ENCODE data around the gene ABTB2. TPM values are rescaled to one million over a fixed set of nuclear protein-coding genes. Genes with fewer than 3 reads are reported as not detected.
A peak's percentile ranks its signal among the peaks of the same experiment; 100 is the strongest.

The ABTB2 gene
- total RNA-seq, 1 donor from 2014 or later = 0.89 TPM

DNA sequence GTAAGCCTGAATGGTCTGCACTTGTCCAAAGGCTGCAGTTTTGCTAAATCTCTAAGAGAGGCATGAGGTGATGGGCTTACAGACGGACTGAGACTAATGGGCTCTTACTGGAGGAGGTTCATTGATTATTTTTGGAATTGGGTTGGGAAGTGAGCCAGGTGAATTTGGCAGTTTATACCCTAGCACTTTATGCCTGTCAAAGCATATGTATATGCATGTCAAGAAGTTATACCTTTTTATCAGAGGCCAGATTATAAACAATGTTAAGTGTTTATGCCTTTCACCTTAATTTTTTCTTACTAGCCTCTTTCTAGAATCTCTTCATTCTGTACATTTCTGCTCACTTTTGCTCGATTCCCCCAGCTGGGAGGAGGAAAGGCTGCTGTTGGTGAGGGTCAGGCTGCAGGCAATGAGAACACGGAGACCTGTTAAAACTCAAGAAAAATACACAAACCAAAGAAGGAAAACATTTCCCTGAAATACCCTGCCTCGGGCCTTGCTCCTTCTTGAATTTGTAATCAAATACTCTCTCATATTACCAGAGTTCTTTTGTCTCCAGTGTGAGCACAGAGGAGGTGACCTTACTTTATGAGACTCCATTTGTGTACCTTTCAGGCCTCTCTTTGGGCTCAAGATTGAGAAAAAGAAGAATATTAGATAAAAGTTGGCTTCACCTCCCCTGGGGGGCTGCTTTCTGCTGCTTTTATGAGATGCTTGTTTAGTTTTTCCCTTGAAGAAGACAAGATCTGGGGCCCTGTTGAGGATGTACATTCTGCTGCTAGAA lies 232.7 kb downstream of the ABTB2 start:
- Mint-ChIP-seq H3K4me1 (ENCODE audit: unreplicated experiment) (peaks cover 9% of the 10 kb centered on the region), H3K9me3 (ENCODE audit: unreplicated experiment) (no peaks in the 10 kb centered on the region), H3K36me3 (ENCODE audit: unreplicated experiment) (peaks cover 62% of the 10 kb centered on the region), H3K27me3 (ENCODE audit: unreplicated experiment) (no peaks in the 10 kb centered on the region), H3K4me3 (ENCODE audit: unreplicated experiment) (no peak overlapping the region), H3K27ac (ENCODE audit: unreplicated experiment) (peak overlapping the region; percentile 65)
- no peak for DNase-seq (ENCODE audit: extremely low spot score, unreplicated experiment)
- TF ChIP-seq, protein P1, sequence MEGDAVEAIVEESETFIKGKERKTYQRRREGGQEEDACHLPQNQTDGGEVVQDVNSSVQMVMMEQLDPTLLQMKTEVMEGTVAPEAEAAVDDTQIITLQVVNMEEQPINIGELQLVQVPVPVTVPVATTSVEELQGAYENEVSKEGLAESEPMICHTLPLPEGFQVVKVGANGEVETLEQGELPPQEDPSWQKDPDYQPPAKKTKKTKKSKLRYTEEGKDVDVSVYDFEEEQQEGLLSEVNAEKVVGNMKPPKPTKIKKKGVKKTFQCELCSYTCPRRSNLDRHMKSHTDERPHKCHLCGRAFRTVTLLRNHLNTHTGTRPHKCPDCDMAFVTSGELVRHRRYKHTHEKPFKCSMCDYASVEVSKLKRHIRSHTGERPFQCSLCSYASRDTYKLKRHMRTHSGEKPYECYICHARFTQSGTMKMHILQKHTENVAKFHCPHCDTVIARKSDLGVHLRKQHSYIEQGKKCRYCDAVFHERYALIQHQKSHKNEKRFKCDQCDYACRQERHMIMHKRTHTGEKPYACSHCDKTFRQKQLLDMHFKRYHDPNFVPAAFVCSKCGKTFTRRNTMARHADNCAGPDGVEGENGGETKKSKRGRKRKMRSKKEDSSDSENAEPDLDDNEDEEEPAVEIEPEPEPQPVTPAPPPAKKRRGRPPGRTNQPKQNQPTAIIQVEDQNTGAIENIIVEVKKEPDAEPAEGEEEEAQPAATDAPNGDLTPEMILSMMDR (IDR thresholded peaks at IDR 0.05) = no peak

DNA sequence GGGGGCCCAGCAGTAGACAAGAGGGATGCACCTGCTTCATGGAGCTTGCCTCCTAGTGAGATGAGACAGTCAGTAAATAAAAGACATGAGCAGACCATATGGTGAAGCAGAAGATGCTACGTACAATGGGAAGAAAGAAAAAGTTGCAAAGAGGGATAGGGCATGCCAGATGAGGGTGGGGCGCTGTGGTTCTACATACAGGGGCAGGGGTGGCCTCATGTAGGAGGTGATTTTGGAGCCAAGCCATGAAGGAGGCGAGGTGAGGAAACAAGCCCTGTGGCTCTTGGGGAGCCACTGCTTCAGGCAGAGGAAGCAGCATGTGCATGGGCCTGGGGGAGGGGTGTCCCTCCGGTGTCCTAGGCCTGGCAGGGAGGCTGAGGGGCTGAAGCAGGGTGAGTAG lies 237.2 kb downstream of the ABTB2 start:
- no peak overlapping the region for H3K27ac Mint-ChIP-seq (ENCODE audit: unreplicated experiment)

DNA sequence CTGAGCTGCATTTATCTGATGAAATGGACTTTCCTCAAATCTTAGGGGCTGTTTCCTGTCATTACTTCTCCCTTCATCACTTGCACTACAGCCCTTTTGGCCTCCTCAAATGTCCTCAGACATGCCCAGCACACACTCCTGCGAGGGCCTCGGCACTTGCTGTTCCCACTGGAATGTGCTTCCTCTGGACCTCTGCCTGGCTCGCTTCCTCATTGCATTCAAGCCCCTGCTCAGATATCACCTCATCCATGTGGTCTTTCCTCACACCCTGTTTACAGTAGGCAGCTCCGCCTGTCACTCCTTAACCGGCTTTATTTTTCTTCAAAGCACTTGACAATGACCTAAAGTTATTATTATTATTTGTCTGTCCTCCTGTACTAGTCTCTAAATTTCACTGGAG lies 243.3 kb downstream of the ABTB2 start:
- Mint-ChIP-seq H3K36me3 (ENCODE audit: unreplicated experiment) (peaks cover 47% of the 10 kb centered on the region), H3K9me3 (ENCODE audit: unreplicated experiment) (no peaks in the 10 kb centered on the region), H3K27ac (ENCODE audit: unreplicated experiment) (no peak overlapping the region), H3K27me3 (ENCODE audit: unreplicated experiment) (no peaks in the 10 kb centered on the region), H3K4me1 (ENCODE audit: unreplicated experiment) (no peaks in the 10 kb centered on the region), H3K4me3 (ENCODE audit: unreplicated experiment) (no peak overlapping the region)
- TF ChIP-seq, protein P1 (IDR thresholded peaks at IDR 0.05) = no peak
- no peak for DNase-seq (ENCODE audit: extremely low spot score, unreplicated experiment)

More for the DNA sequence above, 237.2 kb downstream of the ABTB2 start:
- Mint-ChIP-seq H3K9me3 (ENCODE audit: unreplicated experiment) (no peaks in the 10 kb centered on the region), H3K27me3 (ENCODE audit: unreplicated experiment) (no peaks in the 10 kb centered on the region), H3K4me1 (ENCODE audit: unreplicated experiment) (peaks cover 9% of the 10 kb centered on the region), H3K4me3 (ENCODE audit: unreplicated experiment) (no peak overlapping the region), H3K36me3 (ENCODE audit: unreplicated experiment) (peaks cover 44% of the 10 kb centered on the region)
- TF ChIP-seq, protein P1 (IDR thresholded peaks at IDR 0.05) = no peak
- DNase-seq (ENCODE audit: extremely low spot score, unreplicated experiment) = no peak

DNA sequence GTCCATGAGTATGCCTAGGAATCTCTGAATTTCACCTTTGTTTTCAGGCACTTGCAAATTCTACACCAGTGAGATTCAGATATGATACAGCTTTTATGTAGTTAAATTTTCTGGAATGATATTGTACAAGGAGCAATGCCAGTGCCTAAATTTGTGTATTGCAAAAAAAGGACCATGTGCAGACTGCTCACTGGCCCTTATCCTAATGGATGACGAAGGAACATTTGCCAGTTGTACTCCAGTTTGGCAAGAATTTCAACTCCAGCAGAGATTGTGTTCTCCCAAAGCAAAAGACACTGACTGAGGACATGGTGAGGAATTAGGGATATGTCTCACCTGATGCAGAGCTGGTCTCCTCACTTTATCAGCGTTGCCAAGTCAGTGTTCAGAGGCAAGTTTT lies 243.8 kb downstream of the ABTB2 start:
- no peak overlapping the region for H3K4me3 Mint-ChIP-seq (ENCODE audit: unreplicated experiment)
- H3K4me1 Mint-ChIP-seq (ENCODE audit: unreplicated experiment) = no peaks in the 10 kb centered on the region
- H3K27ac Mint-ChIP-seq (ENCODE audit: unreplicated experiment) = no peak overlapping the region
- TF ChIP-seq, protein P1 (IDR thresholded peaks at IDR 0.05) = no peak
- H3K9me3 Mint-ChIP-seq (ENCODE audit: unreplicated experiment) = no peaks in the 10 kb centered on the region
- DNase-seq (ENCODE audit: extremely low spot score, unreplicated experiment) = no peak
- peaks cover 49% of the 10 kb centered on the region for H3K36me3 Mint-ChIP-seq (ENCODE audit: unreplicated experiment)
- no peaks in the 10 kb centered on the region for H3K27me3 Mint-ChIP-seq (ENCODE audit: unreplicated experiment)

DNA sequence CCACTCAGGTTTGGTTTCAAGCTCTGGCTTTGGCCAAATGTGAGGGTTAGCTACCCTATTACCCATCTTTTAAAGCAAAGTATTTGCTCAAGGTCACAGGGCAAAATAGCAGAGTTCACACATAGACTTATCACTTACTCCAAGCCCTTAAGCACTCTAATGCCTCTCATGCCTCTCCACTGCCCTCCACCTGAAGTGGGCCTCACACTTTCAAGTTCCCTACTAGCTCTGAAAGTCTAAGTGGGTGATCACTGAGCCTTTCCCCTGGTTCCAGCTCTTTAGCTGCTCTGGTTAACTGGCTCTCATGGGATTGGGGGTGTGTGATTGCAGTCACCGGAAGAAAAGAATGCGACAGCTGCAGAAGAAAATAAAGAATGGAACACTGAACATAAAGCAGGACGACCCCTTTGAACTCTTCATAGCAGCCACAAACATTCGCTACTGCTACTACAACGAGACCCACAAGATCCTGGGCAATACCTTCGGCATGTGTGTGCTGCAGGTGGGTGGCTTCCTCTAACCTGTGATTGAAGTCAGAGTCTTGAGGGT lies 246.0 kb downstream of the ABTB2 start:
- Mint-ChIP-seq H3K27ac (ENCODE audit: unreplicated experiment) (no peak overlapping the region), H3K36me3 (ENCODE audit: unreplicated experiment) (peaks cover 42% of the 10 kb centered on the region), H3K4me1 (ENCODE audit: unreplicated experiment) (peaks cover 7% of the 10 kb centered on the region), H3K4me3 (ENCODE audit: unreplicated experiment) (no peak overlapping the region), H3K27me3 (ENCODE audit: unreplicated experiment) (no peaks in the 10 kb centered on the region), H3K9me3 (ENCODE audit: unreplicated experiment) (no peaks in the 10 kb centered on the region)
- no peak for DNase-seq (ENCODE audit: extremely low spot score, unreplicated experiment)
- TF ChIP-seq, protein P1 (IDR thresholded peaks at IDR 0.05) = no peak
